ENCODE data around the gene TOMM20. TPM values are rescaled to one million over a fixed set of nuclear protein-coding genes. Genes with fewer than 3 reads are reported as not detected.

Gene TOMM20
- total RNA-seq, 1 experiment from 2014 or later, result 184 TPM

GRCh38 chr1:235102259-235102582 is 26.4 kb downstream of the TOMM20 start:
- intact Hi-C loops (cut with micrococcal nuclease), result loop anchor here (5.0 kb wide), 2 partner anchors 680 to 870 kb away; no protein-coding TSS in a partner anchor
- ChIA-PET RAD21 (ENCODE audit: low non-redundant PET in 1 of 2, low total read pairs in 2 of 2, uncharacterized antibody in 2 of 2, unreplicated experiment in 2 of 2) (no interaction called here), POLR2A (no interaction called here), CTCF (interaction anchor here (5.0 kb wide), 1 partner anchor 314 kb away, joined by 36 read pairs; no protein-coding TSS in a partner anchor)
- no peak overlapping the region for H3K4me3 ChIP-seq (replicated peaks in 1 of 2; ENCODE audit: low read depth in 1 of 2, low read length in 2 of 2)
- H3K9me3 ChIP-seq (ENCODE audit: control insufficient read depth in 1 of 2, insufficient read depth in 1 of 2, low read depth in 1 of 2, low read length in 2 of 2), result no peaks in the 10 kb centered on the region
- no peak overlapping the region for H3K27ac ChIP-seq (ENCODE audit: low read depth, low read length)
- DNase-seq (ENCODE audit: low read depth, low spot score), result no peak
- TF ChIP-seq SRF (IDR thresholded peaks at IDR 0.05; ENCODE audit: low read depth) (no peak), SP1 (IDR thresholded peaks at IDR 0.05; ENCODE audit: low read depth) (no peak)
- H3K79me2 ChIP-seq (ENCODE audit: insufficient read depth, low read length), result no peaks in the 10 kb centered on the region
- no TSS peak for BruUV-seq (replicated peaks)
- no peaks in the 10 kb centered on the region for H3K9me2 ChIP-seq (ENCODE audit: insufficient read depth)
- 0 out of 2 replicates have a peak, but pooled peaks cover 3% of the 10 kb centered on the region for H4K20me1 ChIP-seq (ENCODE audit: insufficient read depth)
- no peak overlapping the region for H3K4me2 ChIP-seq (ENCODE audit: low read length)
- peaks cover 4 to 14% of the 10 kb centered on the region in 2 experiments; a peak in 3 of 4 replicates for H3K4me1 ChIP-seq (ENCODE audit: control insufficient read depth in 1 of 2, insufficient read depth in 2 of 2, low read length in 2 of 2)
- ATAC-seq, result no peak
- peaks cover 0 to 5% of the 10 kb centered on the region in 2 experiments; a peak in 1 of 4 replicates for H3K36me3 ChIP-seq (ENCODE audit: control insufficient read depth in 1 of 2, insufficient read depth in 2 of 2, low read length in 2 of 2)
- no peak overlapping the region for H3K9ac ChIP-seq (ENCODE audit: low read length)
- no peaks in the 10 kb centered on the region for H3K27me3 ChIP-seq (ENCODE audit: insufficient read depth, low read length)
- no peak overlapping the region for H2AFZ ChIP-seq (ENCODE audit: low read depth, low read length, poor library complexity, severe bottlenecking)

- TF ChIP-seq SIN3A (IDR thresholded peaks at IDR 0.05; ENCODE audit: low read depth) (no peak), CBX3 (IDR thresholded peaks at IDR 0.05; ENCODE audit: low read depth) (no peak), CEBPB (IDR thresholded peaks at IDR 0.05; ENCODE audit: low read depth) (no peak), ELF1 (IDR thresholded peaks at IDR 0.05; ENCODE audit: borderline replicate concordance, low read depth) (no peak), ZNF274 (IDR thresholded peaks at IDR 0.05; ENCODE audit: low read depth, low read length) (no peak), RAD21 (IDR thresholded peaks at IDR 0.05; ENCODE audit: low read depth) (no peak), MAX (IDR thresholded peaks at IDR 0.05) (no peak), JUND (IDR thresholded peaks at IDR 0.05) (no peak), EZH2 (IDR thresholded peaks at IDR 0.05) (no peak), EGR1 (IDR thresholded peaks at IDR 0.05; ENCODE audit: low read depth) (no peak), ZFX (IDR thresholded peaks at IDR 0.05) (no peak), TCF7L2 (IDR thresholded peaks at IDR 0.05; ENCODE audit: borderline replicate concordance, extremely low read depth, insufficient read depth, insufficient read length) (no peak), SP1 (IDR thresholded peaks at IDR 0.05; ENCODE audit: low read depth) (no peak), ZBTB33 (IDR thresholded peaks at IDR 0.05; ENCODE audit: extremely low read depth, insufficient replicate concordance, low read length) (no peak), EZH2phosphoT487 (IDR thresholded peaks at IDR 0.05; ENCODE audit: borderline replicate concordance) (no peak), SRF (IDR thresholded peaks at IDR 0.05; ENCODE audit: low read depth) (no peak), POLR2A (IDR thresholded peaks at IDR 0.05; ENCODE audit: borderline replicate concordance, extremely low read depth, insufficient read depth, insufficient read length) (no peak)
- H3K4me2 ChIP-seq (ENCODE audit: low read length), result no peak overlapping the region
- DNase-seq (ENCODE audit: low read depth, low spot score) (no peak), ATAC-seq (no peak)
- H3K9me2 ChIP-seq (ENCODE audit: insufficient read depth), result no peaks in the 10 kb centered on the region
- H3K27me3 ChIP-seq (ENCODE audit: insufficient read depth, low read length), result no peaks in the 10 kb centered on the region
- no peaks in the 10 kb centered on the region for H3K36me3 ChIP-seq (ENCODE audit: control insufficient read depth in 1 of 2, insufficient read depth in 2 of 2, low read length in 2 of 2)
- BruUV-seq (replicated peaks), result no TSS peak
- no peaks in the 10 kb centered on the region for H3K79me2 ChIP-seq (ENCODE audit: insufficient read depth, low read length)
- intact Hi-C loops (cut with micrococcal nuclease), result loop anchor here (5.0 kb wide), 2 partner anchors 681 to 871 kb away; no protein-coding TSS in a partner anchor
- H3K9ac ChIP-seq (ENCODE audit: low read length), result no peak overlapping the region
- H3K27ac ChIP-seq (ENCODE audit: low read depth, low read length), result no peak overlapping the region
- H3K9me3 ChIP-seq (ENCODE audit: control insufficient read depth in 1 of 2, insufficient read depth in 1 of 2, low read depth in 1 of 2, low read length in 2 of 2), result no peaks in the 10 kb centered on the region
- H3K4me1 ChIP-seq (ENCODE audit: control insufficient read depth in 1 of 2, insufficient read depth in 2 of 2, low read length in 2 of 2), result peaks cover 4 to 14% of the 10 kb centered on the region in 2 experiments; a peak in 3 of 4 replicates
- H3K4me3 ChIP-seq (replicated peaks in 1 of 2; ENCODE audit: low read depth in 1 of 2, low read length in 2 of 2), result no peak overlapping the region
- POLR2A ChIA-PET, result no interaction called here
- H4K20me1 ChIP-seq (ENCODE audit: insufficient read depth), result 0 out of 2 replicates have a peak, but pooled peaks cover 3% of the 10 kb centered on the region
- H2AFZ ChIP-seq (ENCODE audit: low read depth, low read length, poor library complexity, severe bottlenecking), result no peak overlapping the region
- RAD21 ChIA-PET (ENCODE audit: low non-redundant PET in 1 of 2, low total read pairs in 2 of 2, uncharacterized antibody in 2 of 2, unreplicated experiment in 2 of 2), result no interaction called here
- CTCF ChIA-PET, result interaction anchor here (5.0 kb wide), 1 partner anchor 315 kb away, joined by 36 read pairs; no protein-coding TSS in a partner anchor
These were observed 26.9 kb downstream of the TOMM20 start for GRCh38 chr1:235101558-235102258.
